Ureter (tissue), 1 donor: ENCODE results near the gene BTD. TPM values are rescaled to one million over a fixed set of nuclear protein-coding genes. Genes with fewer than 3 reads are reported as not detected.

Experiments
- DNase-seq: peaks from one replicate; pipeline ENCODE4 v3.0.0-alpha.2; 2020; ENCODE audit warnings: low spot score
- total RNA-seq: library from RNA; stranded (reverse); gene quantifications from one replicate; pipeline ENCODE4 v1.2.4, GENCODE V29; 2023
- donor health status: DM: yes; HTN: yes; CAD: no.

Gene BTD
- total RNA-seq, 1 donor from 2014 or later, result 20.8 TPM

DNA sequence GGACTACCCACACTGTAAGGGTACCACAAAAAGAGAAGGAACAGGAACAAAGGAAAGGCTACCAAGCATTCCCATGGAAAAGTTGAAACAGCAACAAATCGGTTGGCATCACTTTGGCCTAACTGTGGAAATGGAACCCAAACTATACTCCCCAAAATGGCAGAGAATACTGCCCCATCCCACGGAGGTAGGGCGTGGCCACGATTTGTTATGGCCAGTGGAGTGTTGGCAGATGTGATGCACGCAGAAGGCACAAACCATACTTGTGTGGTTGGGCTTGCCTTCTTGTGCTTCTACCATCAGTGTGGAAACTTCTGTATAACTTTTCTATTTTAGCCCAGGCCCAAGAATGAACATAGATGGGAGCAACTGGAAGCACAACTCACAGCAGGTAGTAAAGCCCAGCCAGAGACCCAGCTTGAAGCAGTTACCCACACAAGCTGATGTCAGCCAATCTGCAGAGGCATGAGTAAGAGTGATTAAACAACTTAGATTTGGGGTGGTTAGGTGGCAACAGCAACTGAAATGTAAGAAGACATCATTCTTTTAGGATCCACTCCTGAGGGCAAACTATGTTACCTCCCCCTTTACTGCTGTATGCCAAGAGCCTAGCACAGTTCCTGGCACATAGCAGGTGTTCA lies 64.1 kb downstream of the BTD start:
- DNase-seq, result no peak

DNA sequence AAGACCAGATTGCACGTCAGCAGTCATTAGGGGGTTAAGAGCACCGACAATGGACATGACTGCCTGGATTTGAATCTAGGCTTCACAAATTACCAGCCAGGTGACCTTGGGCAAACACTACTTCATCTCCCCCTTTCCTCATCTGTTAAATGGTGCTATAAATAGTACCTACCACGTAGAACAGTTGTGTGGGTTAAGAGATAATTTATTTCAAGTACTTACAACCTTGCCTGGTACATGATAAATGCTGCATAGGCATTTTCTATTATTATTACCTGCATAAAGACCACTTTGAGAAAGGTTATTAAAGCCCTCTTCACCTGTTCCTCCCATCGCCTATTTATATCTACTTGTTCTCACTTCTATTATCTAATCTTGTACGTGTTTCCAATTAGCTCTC lies 64.7 kb downstream of the BTD start:
- no peak for DNase-seq

DNA sequence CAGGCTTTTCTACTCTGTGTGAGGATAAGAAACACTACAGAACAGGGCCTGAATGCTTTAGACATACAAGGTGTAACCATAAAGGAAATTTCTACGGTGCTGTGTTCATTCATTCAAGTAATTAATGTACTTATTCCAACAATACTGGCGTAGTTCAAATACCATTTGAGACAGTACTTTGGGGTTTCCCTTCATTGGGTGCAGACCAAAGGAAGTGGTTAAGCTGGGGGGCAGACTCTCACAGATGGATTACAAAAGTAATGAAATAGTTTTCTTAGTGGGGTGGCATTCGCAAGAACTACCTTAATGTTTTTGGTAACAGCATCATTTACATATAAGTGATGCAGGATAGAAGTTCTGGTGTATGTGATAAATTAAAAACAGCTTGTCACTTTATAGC lies 65.9 kb downstream of the BTD start:
- DNase-seq, result no peak

DNA sequence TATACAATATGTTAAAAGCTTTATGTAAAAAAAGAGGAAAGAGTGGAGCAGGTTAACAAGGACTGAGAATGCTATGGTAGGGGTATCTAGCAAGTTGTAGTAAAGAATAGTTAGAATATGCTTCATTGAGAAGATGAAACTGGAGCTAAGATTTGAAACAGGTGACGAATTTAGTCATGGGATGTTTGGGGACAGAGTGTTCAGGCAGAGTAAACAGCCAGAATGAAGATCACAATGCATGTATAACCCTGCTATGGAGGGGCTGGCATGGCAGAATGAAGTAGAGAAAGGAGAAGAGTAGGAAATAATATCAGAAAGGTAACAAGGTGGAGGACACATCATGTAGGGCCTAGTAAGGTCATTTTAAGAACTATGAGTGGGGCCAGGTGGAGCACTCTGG lies 72.0 kb downstream of the BTD start:
- DNase-seq, result no peak

DNA sequence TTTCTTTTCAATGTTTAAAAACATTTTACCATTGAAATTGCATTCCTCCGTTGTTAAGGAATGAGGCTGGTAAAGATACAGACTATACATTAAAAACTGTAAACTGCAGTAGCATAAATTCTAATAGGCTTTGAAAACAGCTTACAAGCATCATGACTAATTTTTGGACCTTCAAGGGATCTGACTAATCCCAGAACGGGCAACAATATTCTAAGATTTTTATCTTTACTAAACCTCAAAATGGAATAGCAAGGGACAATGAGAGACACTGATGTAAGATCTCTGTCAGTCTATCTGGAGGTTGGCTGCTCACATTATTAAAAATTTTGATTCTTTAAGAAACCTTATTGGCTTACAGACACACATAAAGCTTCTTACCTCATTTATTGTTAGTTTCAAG lies 74.7 kb downstream of the BTD start:
- DNase-seq, result no peak

DNA sequence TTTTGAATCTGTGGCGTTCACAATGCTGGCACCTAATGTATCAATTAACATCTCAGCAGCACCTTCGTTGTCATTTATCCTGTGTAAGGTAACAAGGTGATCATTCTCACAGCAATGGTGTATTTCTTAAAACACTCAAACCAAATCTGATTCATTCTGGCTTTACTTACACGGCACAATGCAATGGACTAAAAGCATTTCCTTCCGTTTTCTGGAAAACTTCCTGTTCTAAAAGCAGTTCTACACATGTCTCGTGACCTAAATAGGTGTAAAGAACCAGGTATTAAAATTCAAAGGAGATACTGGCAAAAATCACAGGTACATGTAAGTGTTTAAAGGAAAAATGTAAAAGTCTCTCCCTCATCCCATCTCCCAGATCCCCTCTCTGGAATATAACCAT lies 77.8 kb downstream of the BTD start:
- no peak for DNase-seq

DNA sequence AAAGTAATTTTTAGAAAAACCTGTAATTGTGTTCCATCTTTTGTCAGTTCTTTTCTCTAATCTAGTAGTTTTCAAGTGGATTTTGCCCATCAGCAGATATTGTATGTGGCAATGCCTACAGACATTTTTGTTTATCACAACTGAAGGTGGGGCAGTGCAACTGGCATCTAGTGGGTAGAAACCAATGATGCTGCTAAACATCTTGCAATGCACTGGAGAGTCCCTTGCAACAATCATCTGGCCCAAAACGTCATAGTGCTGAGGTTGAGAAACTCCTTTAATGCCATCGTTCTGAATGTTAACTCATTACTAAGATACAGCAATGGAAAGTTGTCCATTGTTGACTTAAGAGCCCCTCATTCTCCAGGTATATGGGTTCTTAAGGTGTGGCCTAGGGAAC lies 80.1 kb downstream of the BTD start:
- DNase-seq, result no peak

DNA sequence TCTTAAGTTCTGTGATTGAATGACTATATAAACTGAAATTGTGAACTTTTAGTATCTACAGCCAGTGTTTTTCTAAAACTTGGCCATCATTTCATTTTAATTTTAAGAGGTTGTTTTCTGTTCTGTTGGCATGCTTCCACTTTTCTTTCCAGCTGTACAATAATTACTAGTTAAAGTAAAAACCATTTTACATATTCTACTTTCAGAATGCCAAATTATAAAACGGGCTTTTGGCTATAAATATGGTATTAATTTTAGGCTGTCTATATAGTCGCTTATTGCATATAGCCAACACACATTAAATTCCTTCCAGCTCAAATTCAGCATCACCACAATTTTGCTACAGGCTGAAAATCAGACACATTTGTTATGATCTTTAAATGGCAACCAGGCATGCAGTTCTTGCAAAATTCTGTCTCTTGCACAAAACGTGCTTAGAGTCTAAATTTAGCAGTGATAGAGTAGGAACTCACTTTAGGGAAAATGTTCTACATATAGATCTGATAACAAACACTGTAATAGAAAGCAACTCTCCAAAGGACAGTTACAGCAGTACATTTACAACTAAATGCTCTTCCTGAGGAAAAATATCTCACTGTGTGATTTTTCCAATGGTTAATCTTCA lies 81.1 kb downstream of the BTD start:
- DNase-seq, result no peak

DNA sequence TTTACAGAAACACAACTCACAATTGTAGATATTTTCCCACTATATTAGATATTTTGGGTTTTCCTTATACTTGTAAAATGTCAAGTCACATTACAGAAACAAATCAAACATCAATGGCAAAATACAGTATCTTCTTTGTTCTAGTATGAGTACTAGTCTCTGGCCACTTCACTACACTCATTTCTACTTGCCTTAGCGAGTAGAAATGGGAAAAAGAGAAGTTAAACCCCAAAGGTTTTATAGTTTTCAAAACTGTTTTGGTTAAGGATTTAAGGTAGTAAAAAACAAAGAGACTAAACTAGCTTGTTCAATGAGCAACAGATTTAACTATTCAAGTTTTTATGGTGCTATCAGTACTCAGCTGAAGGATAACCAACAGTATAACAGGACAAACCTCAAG lies 81.7 kb downstream of the BTD start:
- DNase-seq, result no peak

DNA sequence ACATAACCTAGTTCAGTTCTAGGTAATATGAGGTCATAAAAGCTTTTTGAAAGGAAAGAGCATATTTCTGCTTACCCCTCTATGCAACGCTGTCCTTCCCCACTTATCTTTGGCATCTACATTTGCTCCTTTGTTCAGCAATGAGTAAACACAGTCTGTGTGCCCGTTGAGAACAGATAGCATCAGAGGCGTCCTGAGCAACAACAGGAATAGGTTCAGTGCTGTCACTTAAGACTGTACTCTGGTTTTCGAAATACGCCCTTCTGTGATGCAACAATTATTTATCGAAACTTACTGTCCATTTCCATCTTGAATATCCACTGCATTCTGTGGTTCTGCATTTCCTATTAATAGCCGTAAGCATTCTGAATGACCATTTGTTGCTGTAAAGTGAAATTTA lies 84.4 kb downstream of the BTD start:
- no peak for DNase-seq

DNA sequence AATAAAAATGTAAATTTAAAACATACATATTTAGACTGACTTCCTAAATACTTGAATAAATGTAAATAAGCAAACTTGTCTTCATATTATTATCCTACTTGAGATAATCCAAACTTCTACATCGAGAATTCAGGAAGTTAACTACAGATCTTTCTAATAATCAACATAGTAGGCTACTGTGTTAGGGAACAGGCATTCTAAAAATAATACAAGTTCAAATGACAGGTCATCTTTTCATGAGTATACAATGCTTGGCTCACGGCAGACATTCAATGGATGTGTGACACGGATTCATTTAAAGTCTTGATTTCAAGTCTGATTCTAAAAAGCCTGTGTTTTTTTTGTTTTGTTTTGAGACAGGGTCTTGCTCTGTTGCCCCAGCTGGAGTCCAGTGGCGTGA lies 88.7 kb downstream of the BTD start:
- no peak for DNase-seq

DNA sequence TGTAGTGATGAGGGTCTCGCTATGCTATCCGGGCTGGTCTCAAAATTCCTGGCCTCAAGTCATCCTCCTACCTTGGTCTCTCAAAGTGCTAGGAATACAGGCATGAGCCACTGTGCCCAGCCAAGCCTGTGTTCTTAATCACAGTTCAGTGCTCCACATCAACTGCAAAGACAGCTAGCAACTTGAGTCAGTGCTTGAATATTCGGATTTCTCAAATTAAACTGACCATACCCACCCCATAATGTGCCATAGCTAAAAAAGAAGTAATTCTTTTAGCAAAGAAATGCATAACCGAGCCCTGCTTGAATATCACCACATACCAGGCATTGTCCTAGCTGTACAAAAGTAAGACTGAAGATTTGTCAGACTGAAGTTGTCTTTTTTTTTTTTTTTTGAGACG lies 89.2 kb downstream of the BTD start:
- no peak for DNase-seq

DNA sequence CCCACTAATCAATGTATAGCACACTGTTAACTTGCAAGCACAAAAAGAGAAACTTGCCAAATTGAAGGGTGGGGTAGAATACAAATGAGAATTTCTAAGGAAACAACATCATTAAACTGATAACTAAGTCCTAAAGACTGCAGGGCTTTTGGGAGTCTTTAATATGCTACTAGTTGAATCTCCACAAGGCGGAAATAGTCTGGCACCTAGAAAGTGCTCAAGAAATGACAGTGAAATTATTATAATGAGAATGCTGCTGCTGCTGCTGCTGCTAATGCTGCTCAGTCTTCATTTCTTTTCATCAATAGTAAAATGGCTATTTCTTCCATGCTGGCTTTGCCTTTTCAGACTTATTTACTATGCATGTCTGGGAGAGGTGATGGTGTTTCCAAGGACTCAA lies 91.8 kb downstream of the BTD start:
- DNase-seq, result no peak

DNA sequence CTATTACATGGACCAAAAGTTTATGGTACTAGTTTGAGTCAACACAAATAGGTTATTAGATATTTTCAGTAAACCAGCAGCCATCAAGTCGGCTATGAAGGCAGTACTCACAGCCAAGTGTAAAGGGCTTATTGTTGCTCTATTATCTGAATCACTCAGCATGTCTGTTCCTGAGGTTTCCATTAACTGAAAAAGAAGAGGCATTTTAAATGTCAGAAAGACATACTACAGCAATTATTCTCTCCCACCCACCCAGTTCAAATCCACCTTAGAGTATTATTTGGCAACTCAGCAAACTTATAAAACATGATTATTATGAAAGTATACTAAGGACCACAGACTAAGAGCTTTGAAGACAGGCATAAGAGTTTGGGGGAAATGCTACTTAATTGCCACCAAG lies 93.1 kb downstream of the BTD start:
- DNase-seq, result no peak

Other genes starting within 250 kb of the BTD start
- gene METTL6, start 174.2 kb upstream of the BTD start, total RNA-seq, result 19.3 TPM
- gene EAF1, start 174.1 kb upstream of the BTD start, total RNA-seq, result 14.1 TPM
- 6.1 TPM for gene COLQ, start 80.0 kb upstream of the BTD start, total RNA-seq
- gene HACL1, start 176 bp upstream of the BTD start, total RNA-seq, result 35.0 TPM
- gene ANKRD28, start 196.2 kb downstream of the BTD start, total RNA-seq, result 62.4 TPM